Astrocyte of the spinal cord (primary cell): Measurements from ENCODE around the gene OPCML.

Source experiments
- DNase-seq: peaks from one replicate; pipeline ENCODE4 v3.0.0; 2011; ENCODE audit warnings: low read depth, low spot score
- H3K4me3 ChIP-seq: 2 replicates; pipeline ENCODE4 v1.5.1; 2011; ENCODE audit warnings: low read depth, mild to moderate bottlenecking, low read length, moderate library complexity
- CTCF ChIP-seq: IDR thresholded peaks from 2 replicates; pipeline ENCODE4 v1.5.1; 2012; ENCODE audit warnings: low read depth, mild to moderate bottlenecking, low read length, inconsistent platforms
- in situ Hi-C: cut with HindIII; loops from 2 replicates; pipeline ENCODE4 v1.10.0; 2017; ENCODE audit warnings: low sequenced_read_pairs

The OPCML gene

GRCh38 chr11:132941024-132941646 lies 591.2 kb downstream of the OPCML start:
- peak; percentile 92 for TF ChIP-seq CTCF
- peak; percentile 52 for DNase-seq
- in situ Hi-C loops, result no loop called here
- H3K4me3 ChIP-seq, result no peak overlapping the region

- in situ Hi-C loops, result no loop called here
- no peak for DNase-seq
- H3K4me3 ChIP-seq, result no peak overlapping the region
- no peak for TF ChIP-seq CTCF
Measured at GRCh38 chr11:132937016-132937415, 595.3 kb downstream of the OPCML start.

GRCh38 chr11:132935383-132935782 lies 596.9 kb downstream of the OPCML start:
- no peak for DNase-seq
- in situ Hi-C loops, result no loop called here
- H3K4me3 ChIP-seq, result no peak overlapping the region
- no peak for TF ChIP-seq CTCF

GRCh38 chr11:132933703-132934102 lies 598.6 kb downstream of the OPCML start:
- no peak for TF ChIP-seq CTCF
- in situ Hi-C loops, result no loop called here
- no peak overlapping the region for H3K4me3 ChIP-seq
- DNase-seq, result no peak

- no peak for DNase-seq
- TF ChIP-seq CTCF, result no peak
- in situ Hi-C loops, result no loop called here
- no peak overlapping the region for H3K4me3 ChIP-seq
Measured at GRCh38 chr11:132925825-132926469, 606.4 kb downstream of the OPCML start.

- H3K4me3 ChIP-seq, result no peak overlapping the region
- TF ChIP-seq CTCF, result no peak
- DNase-seq, result no peak
- in situ Hi-C loops, result no loop called here
Measured at GRCh38 chr11:132921597-132921996, 610.7 kb downstream of the OPCML start.
